ENCODE measurements around the gene ZNF106. TPM values are rescaled to one million over a fixed set of nuclear protein-coding genes. Genes with fewer than 3 reads are reported as not detected.

ZNF106 gene
- total and polyA plus RNA-seq, 4 donors, result 7.5 to 25.4 (median 20.5) TPM

GRCh38 chr15:42456531-42456930 is 34.4 kb downstream of the ZNF106 start:
- Histone ChIP-seq H3K9ac (ENCODE audit: low read depth in 1 of 2, low read length in 2 of 2) (no peak overlapping the region), H3K4me3 (ENCODE audit: low read depth in 1 of 3, low read length in 3 of 3) (no peak overlapping the region), H3K36me3 (ENCODE audit: control insufficient read depth in 4 of 4, insufficient read depth in 3 of 4, low read depth in 1 of 4, low read length in 3 of 4) (peaks cover 0 to 6% (median 2%) of the 10 kb centered on the region in 4 donors), H3K4me1 (ENCODE audit: control insufficient read depth in 4 of 4, insufficient read depth in 4 of 4, low read length in 3 of 4) (peaks cover 0 to 4% (median under 1%) of the 10 kb centered on the region in 4 donors), H3K27ac (ENCODE audit: low read depth in 1 of 2, low read length in 2 of 2) (no peak overlapping the region), H3K9me3 (ENCODE audit: control insufficient read depth in 4 of 4, low read length in 3 of 4) (no peaks in the 10 kb centered on the region), H3K27me3 (ENCODE audit: control insufficient read depth in 4 of 4, insufficient read depth in 4 of 4, low read length in 3 of 4) (no peaks in the 10 kb centered on the region)
- DNase-seq (ENCODE audit: low spot score), result no peak
- TF ChIP-seq ZBTB33 (IDR thresholded peaks at IDR 0.05), result no peak
- TF ChIP-seq HNF4A (conservative IDR thresholded peaks at IDR 0.05), result no peak
- no peak for TF ChIP-seq ATF3 (IDR thresholded peaks at IDR 0.05)
- TF ChIP-seq JUND (IDR thresholded peaks at IDR 0.05), result no peak
- TF ChIP-seq TAF1 (conservative IDR thresholded peaks at IDR 0.05), result no peak
- TF ChIP-seq SP1 (IDR thresholded peaks at IDR 0.05), result no peak
- no peak for TF ChIP-seq FOXA1 (IDR thresholded peaks at IDR 0.05)
- no peak for TF ChIP-seq RXRA (IDR thresholded peaks at IDR 0.05)
- TF ChIP-seq MAX (IDR thresholded peaks at IDR 0.05), result no peak
- TF ChIP-seq GABPA (IDR thresholded peaks at IDR 0.05 in 1 of 2, conservative IDR thresholded peaks at IDR 0.05 in 1 of 2), result no peak
- TF ChIP-seq YY1 (IDR thresholded peaks at IDR 0.05), result no peak
- TF ChIP-seq NR2F2 (IDR thresholded peaks at IDR 0.05), result no peak

GRCh38 chr15:42453826-42454225 is 37.1 kb downstream of the ZNF106 start:
- WGBS, result 95% methylated on average over 3 of the region's 3 CpGs
- no peak overlapping the region for H3K27ac ChIP-seq (ENCODE audit: low read depth in 1 of 2, low read length in 2 of 2)
- no peak for TF ChIP-seq EGR1 (IDR thresholded peaks at IDR 0.05; ENCODE audit: low read depth in 2 of 2)
- peaks cover 0 to 4% (median under 1%) of the 10 kb centered on the region in 4 donors for H3K4me1 ChIP-seq (ENCODE audit: control insufficient read depth in 4 of 4, insufficient read depth in 4 of 4, low read length in 3 of 4)
- no peaks in the 10 kb centered on the region for H3K27me3 ChIP-seq (ENCODE audit: control insufficient read depth in 4 of 4, insufficient read depth in 4 of 4, low read length in 3 of 4)
- no peak overlapping the region for H3K9ac ChIP-seq (ENCODE audit: low read depth in 1 of 2, low read length in 2 of 2)
- H3K9me3 ChIP-seq (ENCODE audit: control insufficient read depth in 4 of 4, low read length in 3 of 4), result no peaks in the 10 kb centered on the region
- no peak for DNase-seq (ENCODE audit: low spot score)
- H3K36me3 ChIP-seq (ENCODE audit: control insufficient read depth in 4 of 4, insufficient read depth in 3 of 4, low read depth in 1 of 4, low read length in 3 of 4), result peaks cover 2 to 31% (median 15%) of the 10 kb centered on the region in 4 donors
- no peak overlapping the region for H3K4me3 ChIP-seq (ENCODE audit: low read depth in 1 of 3, low read length in 3 of 3)

- no peaks in the 10 kb centered on the region for H3K4me1 ChIP-seq (ENCODE audit: control insufficient read depth in 4 of 4, insufficient read depth in 4 of 4, low read length in 3 of 4)
- no peak for TF ChIP-seq ZBTB33 (IDR thresholded peaks at IDR 0.05)
- TF ChIP-seq ATF3 (IDR thresholded peaks at IDR 0.05), result no peak
- TF ChIP-seq GABPA (IDR thresholded peaks at IDR 0.05 in 1 of 2, conservative IDR thresholded peaks at IDR 0.05 in 1 of 2), result no peak
- TF ChIP-seq JUND (IDR thresholded peaks at IDR 0.05), result no peak
- no peak for TF ChIP-seq SP1 (IDR thresholded peaks at IDR 0.05)
- no peaks in the 10 kb centered on the region for H3K9me3 ChIP-seq (ENCODE audit: control insufficient read depth in 4 of 4, low read length in 3 of 4)
- H3K27me3 ChIP-seq (ENCODE audit: control insufficient read depth in 4 of 4, insufficient read depth in 4 of 4, low read length in 3 of 4), result no peaks in the 10 kb centered on the region
- DNase-seq (ENCODE audit: low spot score), result no peak
- no peak overlapping the region for H3K4me3 ChIP-seq (ENCODE audit: low read depth in 1 of 3, low read length in 3 of 3)
- peaks cover 5 to 53% (median 33%) of the 10 kb centered on the region in 4 donors for H3K36me3 ChIP-seq (ENCODE audit: control insufficient read depth in 4 of 4, insufficient read depth in 3 of 4, low read depth in 1 of 4, low read length in 3 of 4)
- H3K9ac ChIP-seq (ENCODE audit: low read depth in 1 of 2, low read length in 2 of 2), result no peak overlapping the region
- WGBS, result 98% methylated on average over 4 of the region's 4 CpGs
- no peak overlapping the region for H3K27ac ChIP-seq (ENCODE audit: low read depth in 1 of 2, low read length in 2 of 2)
These were observed 40.5 kb downstream of the ZNF106 start for GRCh38 chr15:42450425-42450790.

All from liver (tissue), 9 donors.